HT-29 (cell line): ENCODE results near the gene ORM1. TPM values are rescaled to one million over a fixed set of nuclear protein-coding genes. Genes with fewer than 3 reads are reported as not detected.
A peak's percentile ranks its signal among the peaks of the same experiment; 100 is the strongest.

ENCODE experiments used
- DNase-seq: peaks from one replicate; pipeline ENCODE4 v3.0.0-alpha.2; 2015; ENCODE audit warnings: low spot score
- total RNA-seq: library from RNA; depleted of rRNA; stranded (reverse); fragments of >200 nt; shearing (Covaris generic); gene quantifications from 2 replicates; pipeline ENCODE4 v1.2.3, GENCODE V29; 2014

ORM1 gene
- total RNA-seq, 1 experiment from 2014 or later = not detected

- no peak for DNase-seq
Observed at GRCh38 chr9:114287001-114287762, 35.7 kb upstream of the ORM1 start.

- DNase-seq = no peak
Observed at GRCh38 chr9:114287763-114288192, 35.1 kb upstream of the ORM1 start.

- no peak for DNase-seq
Observed at GRCh38 chr9:114288193-114289091, 34.5 kb upstream of the ORM1 start.

GRCh38 chr9:114289106-114289505 is 33.8 kb upstream of the ORM1 start:
- no peak for DNase-seq

GRCh38 chr9:114289571-114290481 is 33.1 kb upstream of the ORM1 start:
- DNase-seq = no peak

GRCh38 chr9:114290561-114290986 is 32.3 kb upstream of the ORM1 start:
- DNase-seq = no peak

GRCh38 chr9:114291064-114291474 is 31.8 kb upstream of the ORM1 start:
- peak; percentile 86 for DNase-seq

- no peak for DNase-seq
Observed at GRCh38 chr9:114291886-114292590, 30.9 kb upstream of the ORM1 start.

GRCh38 chr9:114294664-114295063 is 28.2 kb upstream of the ORM1 start:
- no peak for DNase-seq

GRCh38 chr9:114296338-114296737 is 26.6 kb upstream of the ORM1 start:
- no peak for DNase-seq

GRCh38 chr9:114299286-114300152 is 23.4 kb upstream of the ORM1 start:
- no peak for DNase-seq

GRCh38 chr9:114300153-114300845 is 22.6 kb upstream of the ORM1 start:
- DNase-seq = no peak

GRCh38 chr9:114300846-114301797 is 21.8 kb upstream of the ORM1 start:
- no peak for DNase-seq

GRCh38 chr9:114301798-114302565 is 20.9 kb upstream of the ORM1 start:
- DNase-seq = no peak

- no peak for DNase-seq
Observed at GRCh38 chr9:114302727-114303126, 20.2 kb upstream of the ORM1 start.

- no peak for DNase-seq
Observed at GRCh38 chr9:114303571-114303970, 19.3 kb upstream of the ORM1 start.

- no peak for DNase-seq
Observed at GRCh38 chr9:114303977-114304376, 18.9 kb upstream of the ORM1 start.
